GM12874 (cell line): ENCODE measurements around the gene PIK3R6.

Experiments
- TF ChIP-seq, protein P1 (sequence below): IDR thresholded peaks from 2 replicates; pipeline ENCODE4 v1.5.1; 2011; ENCODE audit warnings: low read depth, mild to moderate bottlenecking, control low read depth, low read length, moderate library complexity; ENCODE audit not compliant: insufficient read depth

Gene PIK3R6

DNA sequence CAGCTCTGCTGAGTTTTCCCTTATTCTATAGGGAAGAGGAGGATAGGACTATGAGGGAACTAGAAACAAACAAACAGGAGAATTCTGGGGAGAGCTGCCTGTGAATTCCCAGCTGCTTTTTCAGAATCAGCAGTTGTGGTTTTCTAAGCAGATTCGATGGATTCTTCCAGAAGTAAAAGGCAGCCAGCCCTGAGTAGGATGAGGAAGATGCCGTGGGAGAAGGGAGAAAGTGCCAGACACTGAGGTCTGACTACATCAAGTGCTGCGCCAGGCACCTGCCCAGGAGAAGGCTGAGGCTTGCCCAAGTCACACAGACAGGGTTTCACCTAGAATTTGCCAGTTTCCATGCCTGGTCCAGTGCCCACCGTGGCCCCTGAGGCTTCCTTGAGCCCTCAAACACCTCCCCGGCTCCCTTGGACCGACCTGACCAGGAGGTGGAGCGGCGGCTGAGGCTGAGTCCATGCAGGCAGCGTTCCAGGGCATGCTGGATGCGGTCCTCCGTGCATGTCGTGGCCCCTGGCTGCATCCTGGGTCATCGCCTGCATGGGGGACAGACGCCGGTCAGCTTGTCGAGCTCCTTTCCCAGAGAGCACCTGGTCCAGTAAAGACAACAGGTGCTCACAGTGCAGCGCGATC lies 43.6 kb upstream of the PIK3R6 start:
- TF ChIP-seq, protein P1, sequence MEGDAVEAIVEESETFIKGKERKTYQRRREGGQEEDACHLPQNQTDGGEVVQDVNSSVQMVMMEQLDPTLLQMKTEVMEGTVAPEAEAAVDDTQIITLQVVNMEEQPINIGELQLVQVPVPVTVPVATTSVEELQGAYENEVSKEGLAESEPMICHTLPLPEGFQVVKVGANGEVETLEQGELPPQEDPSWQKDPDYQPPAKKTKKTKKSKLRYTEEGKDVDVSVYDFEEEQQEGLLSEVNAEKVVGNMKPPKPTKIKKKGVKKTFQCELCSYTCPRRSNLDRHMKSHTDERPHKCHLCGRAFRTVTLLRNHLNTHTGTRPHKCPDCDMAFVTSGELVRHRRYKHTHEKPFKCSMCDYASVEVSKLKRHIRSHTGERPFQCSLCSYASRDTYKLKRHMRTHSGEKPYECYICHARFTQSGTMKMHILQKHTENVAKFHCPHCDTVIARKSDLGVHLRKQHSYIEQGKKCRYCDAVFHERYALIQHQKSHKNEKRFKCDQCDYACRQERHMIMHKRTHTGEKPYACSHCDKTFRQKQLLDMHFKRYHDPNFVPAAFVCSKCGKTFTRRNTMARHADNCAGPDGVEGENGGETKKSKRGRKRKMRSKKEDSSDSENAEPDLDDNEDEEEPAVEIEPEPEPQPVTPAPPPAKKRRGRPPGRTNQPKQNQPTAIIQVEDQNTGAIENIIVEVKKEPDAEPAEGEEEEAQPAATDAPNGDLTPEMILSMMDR: no peak

DNA sequence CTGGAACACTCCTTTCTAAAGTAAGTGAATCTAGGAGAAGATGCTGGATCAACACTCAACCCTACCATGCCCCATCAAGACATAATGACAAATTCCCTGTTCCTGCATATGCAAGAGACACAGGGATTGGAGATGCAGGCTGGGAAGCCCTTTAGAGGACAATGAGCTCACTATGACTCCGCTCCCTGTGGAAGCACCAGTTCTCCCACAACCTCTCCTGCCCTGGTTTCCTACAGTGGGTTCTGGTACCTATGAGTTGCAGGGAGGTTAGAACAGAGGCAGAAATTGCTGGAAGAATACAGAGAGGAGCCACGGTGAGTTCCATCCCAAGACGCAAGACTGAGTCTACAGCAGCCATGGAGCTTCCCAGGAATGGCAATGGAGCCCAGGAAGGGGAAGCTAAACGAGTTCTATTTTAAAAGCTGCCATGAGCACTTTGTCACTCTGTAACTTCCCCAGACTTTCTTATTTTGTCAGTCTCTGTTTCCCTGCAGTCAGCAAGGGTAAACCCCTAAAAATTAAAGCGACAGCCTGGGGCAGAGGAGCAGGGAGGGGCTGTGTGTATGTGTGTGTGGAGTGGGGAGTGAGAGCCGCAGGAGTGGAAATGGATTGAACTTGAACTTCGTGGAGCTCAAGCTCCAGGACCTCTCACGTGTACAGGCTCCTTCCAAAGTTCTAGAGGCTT lies 42.3 kb upstream of the PIK3R6 start:
- TF ChIP-seq, protein P1: no peak

DNA sequence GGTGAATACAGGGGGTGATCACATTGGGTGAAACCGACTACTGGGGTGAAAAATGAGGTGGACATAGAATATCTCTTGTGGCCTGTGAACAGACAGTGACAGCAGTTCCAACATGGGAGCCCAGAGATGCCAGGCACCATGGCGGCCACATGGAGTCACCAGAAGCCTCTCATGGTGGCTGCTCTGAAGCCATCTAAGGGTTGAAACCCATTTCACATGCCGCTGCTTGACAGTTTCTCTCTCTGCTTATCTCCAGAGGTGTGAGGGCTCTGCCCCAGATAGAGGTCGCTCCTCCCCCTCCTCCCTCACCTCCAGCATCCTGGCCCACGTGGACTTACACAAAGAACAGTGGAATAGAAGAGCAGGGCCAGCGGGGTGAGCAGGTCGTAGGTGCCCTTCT lies 37.9 kb upstream of the PIK3R6 start:
- TF ChIP-seq, protein P1: no peak

DNA sequence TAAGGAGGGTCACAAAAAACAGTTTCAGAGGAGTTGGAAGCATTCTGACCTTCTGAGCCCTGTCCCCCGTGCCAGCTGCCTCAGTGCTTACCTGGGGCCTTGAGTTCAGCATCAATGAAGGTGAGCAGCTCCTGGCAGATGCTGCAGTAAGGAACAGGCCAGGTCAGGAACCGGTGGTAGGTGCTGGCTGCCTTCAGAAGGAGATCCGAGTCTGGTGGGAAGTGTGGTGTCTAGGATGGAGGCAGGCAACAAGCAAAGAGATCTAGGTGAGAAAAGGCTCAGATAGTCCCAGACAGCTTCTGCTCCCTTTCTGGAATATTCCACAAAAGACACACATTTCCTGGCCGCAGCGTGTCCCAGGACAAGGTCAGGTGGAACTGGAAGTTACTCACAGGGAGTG lies 37.2 kb upstream of the PIK3R6 start:
- TF ChIP-seq, protein P1: no peak

DNA sequence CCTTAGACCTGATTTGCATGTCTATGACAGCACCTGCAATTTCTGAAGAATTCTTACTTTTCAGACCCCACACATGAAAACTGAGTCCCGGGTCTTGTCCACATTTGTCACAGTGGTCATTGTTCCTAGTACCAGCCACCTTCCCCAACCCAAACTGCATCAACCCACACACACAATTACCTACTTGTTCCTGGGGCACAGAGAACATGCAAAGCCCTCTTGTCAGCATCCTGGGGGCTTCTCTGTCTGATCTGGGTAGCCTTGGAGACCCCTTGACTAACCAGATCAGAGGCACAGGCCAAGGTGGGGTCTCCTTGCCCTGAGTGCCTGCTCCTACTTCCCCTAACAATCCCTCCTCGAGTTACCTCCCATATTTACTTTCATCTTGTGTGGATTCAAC lies 36.7 kb upstream of the PIK3R6 start:
- TF ChIP-seq, protein P1: no peak

DNA sequence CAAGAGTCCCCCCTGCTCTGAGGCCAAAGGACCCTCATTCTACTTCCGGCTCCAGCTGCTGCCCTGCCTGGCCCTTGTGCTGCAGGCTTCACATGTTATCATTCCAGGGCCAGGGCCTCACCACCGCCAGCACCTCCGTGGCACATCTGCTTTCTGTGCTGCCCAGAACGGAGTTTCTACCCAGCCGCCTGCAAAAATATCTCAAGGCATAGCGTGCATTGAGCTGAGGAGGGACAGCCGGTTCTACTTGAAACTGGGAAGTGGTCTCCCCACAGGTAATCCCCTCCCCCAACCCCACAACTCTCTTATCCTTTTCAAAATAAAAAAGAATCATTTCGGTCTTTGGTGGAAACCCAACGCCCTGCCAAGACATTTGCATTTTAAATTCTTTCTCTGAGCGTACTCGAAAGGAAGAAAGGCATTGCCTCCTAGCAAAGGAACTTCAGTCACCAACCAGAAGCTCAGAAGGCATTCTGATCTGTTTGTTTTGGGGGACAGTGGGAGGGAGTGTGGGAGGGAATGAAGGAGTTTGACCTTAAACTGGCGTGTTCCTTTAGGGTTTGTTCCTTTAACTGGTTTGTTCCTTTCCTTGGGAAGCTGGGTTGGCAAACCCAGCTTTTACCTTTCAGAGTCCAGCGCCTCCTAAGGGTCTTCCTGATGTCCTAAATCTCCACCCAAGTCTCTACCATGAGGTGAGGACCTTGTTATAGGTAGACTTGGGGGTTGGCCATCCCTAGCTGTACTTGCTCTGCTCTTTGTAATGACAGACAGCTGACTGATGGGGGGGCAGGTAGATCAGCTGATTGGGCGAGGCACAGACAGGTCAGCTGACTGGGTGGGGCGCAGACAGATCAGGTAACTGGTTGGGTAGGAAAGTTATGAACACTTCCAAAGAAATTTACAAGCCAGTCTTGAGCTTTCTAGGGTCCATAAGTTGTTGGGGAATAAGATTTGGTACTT lies 33.4 kb upstream of the PIK3R6 start:
- TF ChIP-seq, protein P1: no peak

DNA sequence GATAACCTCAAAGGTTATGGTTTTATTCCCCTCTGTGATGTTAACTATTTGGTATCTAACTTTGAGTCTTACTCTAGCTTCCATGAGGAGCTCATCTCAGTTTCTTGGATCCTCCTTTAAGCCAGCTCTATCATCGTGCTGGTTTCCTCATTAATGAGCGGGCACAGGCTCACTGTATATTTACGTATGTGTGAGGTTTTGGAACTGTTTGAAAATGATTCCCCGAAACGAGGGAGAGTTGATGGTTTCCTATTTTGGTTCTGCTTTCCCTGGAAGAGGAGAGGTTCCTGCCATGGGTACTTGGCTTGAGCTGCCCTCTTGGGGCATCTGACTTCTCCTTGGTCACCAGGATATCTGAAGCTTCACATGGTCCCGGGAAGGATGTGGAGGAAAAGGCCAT lies 32.7 kb upstream of the PIK3R6 start:
- TF ChIP-seq, protein P1: no peak
